CD4-positive, alpha-beta T cell treated with Interleukin-15 for 1 hour (primary cell): ENCODE data around the gene PRLH.
A peak's percentile ranks its signal among the peaks of the same experiment; 100 is the strongest.

ENCODE experiments used
- DNase-seq: peaks from one replicate; pipeline ENCODE4 v3.0.0-alpha.2; 2020

The PRLH gene

GRCh38 chr2:237567276-237568029 is 1.1 kb downstream of the PRLH start:
- DNase-seq: no peak

- DNase-seq: no peak
Measured at GRCh38 chr2:237568121-237568660, 1.8 kb downstream of the PRLH start.

GRCh38 chr2:237569041-237569440 is 2.7 kb downstream of the PRLH start:
- no peak for DNase-seq

DNA sequence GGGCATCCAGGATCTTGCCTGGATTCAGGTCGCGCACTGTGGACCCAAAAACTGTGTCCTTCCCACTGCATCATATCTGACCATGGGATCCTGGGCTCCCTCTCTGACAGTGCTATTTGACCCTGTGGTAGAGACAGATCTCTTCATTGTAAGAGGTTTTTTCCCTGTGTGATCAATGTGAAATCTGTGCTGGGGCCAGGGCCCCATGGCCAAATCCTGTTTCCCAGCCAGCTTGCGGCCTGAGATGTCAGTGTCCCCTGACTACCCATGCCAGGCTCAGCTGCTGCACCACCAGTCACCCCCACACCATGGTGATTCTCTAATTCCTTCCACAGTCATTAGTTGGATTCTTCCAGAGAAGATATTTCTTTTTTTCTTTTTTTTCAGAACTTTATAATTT is 3.5 kb downstream of the PRLH start:
- DNase-seq: no peak

- no peak for DNase-seq
Measured at GRCh38 chr2:237570776-237571335, 4.5 kb downstream of the PRLH start.

DNA sequence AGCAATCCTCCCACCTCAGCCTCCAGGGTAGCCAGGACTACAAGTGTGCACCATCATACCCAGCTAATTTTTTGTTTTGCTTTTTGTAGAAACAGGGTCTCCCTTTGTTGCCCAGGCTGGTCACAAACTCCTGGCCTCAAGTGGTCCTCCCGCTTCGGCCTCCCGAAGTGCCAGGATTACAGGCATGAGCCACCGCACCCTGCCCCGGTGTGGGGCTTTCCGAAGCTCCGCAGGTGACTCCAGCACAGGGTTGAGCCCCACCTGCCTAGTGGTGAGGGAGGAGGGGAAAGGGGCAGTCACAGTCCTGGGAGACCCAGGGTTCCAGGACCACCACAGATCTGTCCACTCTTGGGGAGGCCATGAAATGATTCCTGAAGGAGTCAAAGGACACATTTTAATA is 5.2 kb downstream of the PRLH start:
- DNase-seq: no peak

GRCh38 chr2:237572021-237572741 is 5.8 kb downstream of the PRLH start:
- peak; percentile 81 for DNase-seq

DNA sequence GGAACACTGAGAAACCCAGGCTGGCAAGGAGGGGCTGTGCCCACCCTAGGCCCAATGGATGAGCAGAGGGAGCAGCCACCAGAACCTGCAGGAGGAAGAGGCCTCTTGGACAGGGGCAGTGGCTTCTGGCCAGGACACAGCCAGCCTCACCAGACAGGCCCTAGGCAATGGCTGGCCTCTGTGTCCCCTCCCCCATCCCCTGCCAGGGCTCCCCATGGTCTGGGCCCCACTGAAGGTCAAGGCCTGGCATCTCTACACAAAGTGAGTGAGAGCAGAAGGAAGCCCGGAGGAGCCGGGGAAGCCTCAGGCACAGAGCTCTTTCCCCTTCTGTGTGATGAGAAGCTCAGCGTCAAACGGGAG is 6.3 kb downstream of the PRLH start:
- DNase-seq: no peak

GRCh38 chr2:237573721-237574415 is 7.5 kb downstream of the PRLH start:
- DNase-seq: no peak

DNA sequence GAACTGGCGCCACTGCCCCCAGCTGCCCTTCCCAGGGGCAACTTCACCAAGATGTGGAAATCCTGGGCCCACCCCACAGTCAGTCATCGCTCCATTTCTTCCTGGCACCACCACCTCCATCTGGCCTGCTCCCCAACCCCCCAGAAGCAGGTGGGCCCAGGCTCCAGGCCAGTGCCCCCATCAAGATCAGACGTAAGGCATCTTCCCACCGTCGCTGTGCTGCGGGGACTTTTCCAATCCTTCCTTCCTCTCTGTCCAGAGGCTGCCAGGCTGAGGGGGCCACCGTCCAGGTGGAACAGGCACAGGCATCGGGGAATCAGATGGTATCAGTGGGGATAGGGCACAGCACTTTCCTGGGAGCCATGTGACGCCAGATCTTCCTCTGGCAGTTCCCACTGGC is 8.1 kb downstream of the PRLH start:
- DNase-seq: no peak

DNA sequence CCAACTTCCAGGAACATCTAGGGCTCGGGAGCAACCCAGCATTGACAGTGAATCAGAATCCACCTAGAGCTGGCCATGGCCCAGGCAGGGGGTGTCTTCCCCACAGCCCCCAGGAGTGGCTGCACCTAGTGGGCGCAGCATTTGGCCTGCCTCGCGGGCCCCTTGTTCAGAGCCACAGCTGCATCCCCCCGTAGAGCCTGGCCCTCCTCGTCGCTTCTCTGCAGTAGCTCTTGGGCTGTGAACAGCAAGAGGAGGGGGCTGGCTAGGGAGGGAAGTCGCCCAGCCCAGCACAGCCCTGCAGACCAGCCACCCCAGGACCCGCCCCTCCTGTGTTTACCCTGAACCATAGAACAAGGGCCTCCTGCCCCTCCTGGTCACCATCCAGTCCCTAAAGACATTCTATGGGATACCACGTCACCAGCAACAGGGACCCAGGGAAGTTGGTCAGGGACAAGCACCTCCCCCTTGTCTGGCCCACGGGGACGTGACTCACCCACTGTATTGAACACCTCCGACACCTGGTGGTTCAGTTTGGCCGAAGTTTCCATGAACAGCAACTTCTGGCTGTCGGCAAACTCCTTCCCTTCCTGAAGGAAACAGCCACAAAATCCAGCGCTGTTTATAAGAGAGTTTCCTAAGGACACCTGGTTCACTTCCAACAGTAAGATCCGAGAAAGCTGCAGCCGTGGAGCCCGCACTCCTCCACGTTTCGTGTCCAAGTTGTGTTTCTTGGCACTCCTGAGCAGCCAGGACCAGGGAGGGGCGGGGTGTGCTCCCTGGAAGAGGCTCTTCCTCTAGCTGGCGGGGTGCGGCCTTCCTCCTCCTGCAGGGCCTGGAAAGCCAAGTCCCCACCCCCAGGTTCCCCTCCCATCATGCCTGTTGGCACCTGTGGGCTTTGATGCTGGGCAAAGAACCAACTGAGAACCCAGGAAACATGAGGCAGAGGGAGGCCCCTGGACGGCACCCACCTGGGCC is 8.8 kb downstream of the PRLH start:
- DNase-seq: no peak

GRCh38 chr2:237575869-237576862 is 9.8 kb downstream of the PRLH start:
- no peak for DNase-seq

DNA sequence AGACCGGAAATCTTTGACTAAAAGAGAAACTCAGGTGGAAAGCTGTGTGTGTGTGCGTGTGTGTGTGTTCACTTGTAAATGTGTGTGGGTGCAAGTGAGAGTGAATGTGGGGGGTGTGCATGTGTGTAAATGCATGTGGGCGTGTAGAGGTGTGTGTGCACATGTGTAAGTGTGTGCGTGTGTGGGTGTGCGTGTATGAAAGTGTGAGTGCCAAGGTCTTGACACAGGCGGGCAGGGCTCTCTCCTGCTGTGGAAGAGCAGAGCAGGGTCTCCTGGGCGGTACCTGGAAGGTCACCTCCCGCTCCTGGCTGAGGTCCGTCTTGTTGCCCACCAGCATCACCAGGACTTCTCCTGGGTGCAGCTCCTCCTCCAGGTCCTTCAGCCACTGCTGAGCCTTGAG is 10.6 kb downstream of the PRLH start:
- DNase-seq: no peak

- DNase-seq: no peak
Measured at GRCh38 chr2:237577458-237577857, 11.1 kb downstream of the PRLH start.

GRCh38 chr2:237577956-237578870 is 11.8 kb downstream of the PRLH start:
- DNase-seq: no peak

GRCh38 chr2:237581326-237581725 is 15.0 kb downstream of the PRLH start:
- DNase-seq: no peak

GRCh38 chr2:237581751-237582746 is 15.7 kb downstream of the PRLH start:
- peak; percentile 62 for DNase-seq
